NCI-H1092 (cell line): ENCODE measurements around the gene SH3BGRL3.
"Not testable (repeated sequence)": the region's sequence is repeated elsewhere in the genome, so short reads cannot be mapped to it uniquely, and the experiment has no call there.

Source experiments
- DNase-seq: peaks from one replicate; lab custom pipeline; 2025; lab: John Stamatoyannopoulos, UW

The SH3BGRL3 gene

DNA sequence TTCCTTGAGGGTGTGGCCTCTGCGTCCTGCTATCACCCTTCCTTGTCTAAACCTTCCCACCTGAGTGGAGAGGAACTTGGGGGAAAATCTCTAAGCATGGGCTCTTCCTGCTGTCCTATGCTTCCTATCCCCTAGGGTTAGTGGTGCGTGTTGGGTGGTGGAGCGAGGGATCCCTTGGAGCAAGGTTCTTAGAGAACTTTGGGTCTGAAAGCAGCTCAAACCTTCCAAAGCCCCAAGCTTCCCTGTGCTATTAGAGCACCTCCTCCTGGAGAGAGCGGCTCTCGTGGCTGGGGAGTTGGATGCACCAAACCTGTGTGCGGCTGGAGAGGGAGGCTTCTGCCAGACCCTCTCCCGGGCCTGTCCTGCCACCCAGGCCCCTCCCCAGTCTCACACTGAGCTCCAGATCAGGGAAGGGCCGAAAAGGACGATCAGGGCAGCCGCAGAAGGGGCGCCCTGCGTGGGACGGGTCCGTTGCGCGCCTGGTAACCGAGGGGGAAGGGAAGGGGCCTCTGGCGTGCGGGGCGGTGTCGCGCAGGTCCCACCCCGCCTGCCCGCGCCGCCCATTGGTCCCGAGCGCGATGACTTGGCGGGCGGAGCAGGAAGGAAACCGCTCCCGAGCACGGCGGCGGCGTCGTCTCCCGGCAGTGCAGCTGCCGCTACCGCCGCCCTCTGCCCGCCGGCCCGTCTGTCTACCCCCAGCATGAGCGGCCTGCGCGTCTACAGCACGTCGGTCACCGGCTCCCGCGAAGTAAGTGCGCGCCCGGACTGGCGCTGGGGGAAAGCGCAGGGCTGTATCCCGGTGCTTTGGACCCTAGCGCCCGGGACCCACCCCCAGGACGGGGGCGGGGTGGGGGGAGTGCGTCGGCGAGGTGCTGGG is at the start of gene SH3BGRL3:
Gene SH3BGRL3, plus strand, starts transcription at position 631 of the 877 bp plus-strand sequence. Its CDS starts 70 bp downstream, at position 701.
- peak; percentile 69 for DNase-seq

DNA sequence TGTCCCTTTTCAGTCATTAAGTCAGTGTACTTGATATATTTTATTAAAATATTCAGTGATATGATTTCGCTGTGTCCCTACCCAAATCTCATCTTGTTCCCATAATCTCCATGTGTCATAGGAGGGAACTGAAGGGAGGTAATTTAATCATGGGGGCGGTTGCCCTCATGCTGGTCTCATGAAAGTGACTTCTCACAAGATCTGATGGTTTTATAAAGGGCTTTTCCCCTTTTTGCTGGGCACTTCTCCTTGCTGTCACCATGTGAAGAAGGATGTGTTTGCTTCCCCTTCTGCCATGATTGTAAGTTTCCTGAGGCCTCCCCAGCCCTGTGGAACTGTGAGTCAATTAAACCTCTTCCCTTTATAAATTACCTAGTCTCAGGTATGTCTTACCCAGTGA is 49.2 kb upstream of the SH3BGRL3 start:
- not testable (repeated sequence) for DNase-seq

DNA sequence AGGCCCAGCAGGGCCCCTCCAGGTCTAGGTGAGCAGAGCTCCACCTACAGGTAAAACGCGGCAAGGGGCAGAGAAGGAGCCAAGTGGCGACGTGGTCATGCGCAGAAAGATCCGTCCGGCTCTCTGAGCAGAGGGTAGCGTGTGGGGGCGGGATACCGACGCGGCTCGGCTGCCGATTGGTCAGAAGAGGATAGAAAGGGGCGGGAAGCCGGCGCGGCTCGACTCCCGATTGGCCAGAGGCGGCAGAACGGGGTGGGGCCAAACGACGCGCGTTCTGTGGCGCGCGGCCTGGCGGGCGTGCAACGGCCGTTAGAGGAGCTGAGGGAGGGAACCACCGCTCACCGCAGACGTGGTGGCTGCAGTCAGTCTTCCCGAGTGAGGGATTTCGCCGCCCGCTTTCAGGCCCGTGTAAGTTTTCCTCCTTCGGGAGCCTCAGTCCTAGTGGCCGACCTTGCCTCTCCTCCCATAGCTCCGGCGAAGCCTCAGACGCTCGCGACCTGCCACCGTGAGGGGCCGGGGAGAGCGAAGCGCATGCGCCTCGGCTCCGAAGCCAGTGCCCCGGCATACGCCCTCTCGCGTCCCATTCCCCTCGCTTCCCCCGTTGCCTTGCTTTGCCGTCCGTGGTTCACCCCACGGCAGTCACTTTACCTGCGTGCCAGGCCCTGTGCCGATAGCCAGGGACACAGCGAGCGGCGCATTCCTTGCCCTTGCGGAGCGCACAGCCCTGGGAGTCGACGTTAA is 45.8 kb upstream of the SH3BGRL3 start, which contains the start of gene CEP85:
Gene CEP85, plus strand, starts transcription at position 298 of the 741 bp plus-strand sequence. CDS start 5,584 bp downstream, outside the sequence.
- DNase-seq, result peak; percentile 99

DNA sequence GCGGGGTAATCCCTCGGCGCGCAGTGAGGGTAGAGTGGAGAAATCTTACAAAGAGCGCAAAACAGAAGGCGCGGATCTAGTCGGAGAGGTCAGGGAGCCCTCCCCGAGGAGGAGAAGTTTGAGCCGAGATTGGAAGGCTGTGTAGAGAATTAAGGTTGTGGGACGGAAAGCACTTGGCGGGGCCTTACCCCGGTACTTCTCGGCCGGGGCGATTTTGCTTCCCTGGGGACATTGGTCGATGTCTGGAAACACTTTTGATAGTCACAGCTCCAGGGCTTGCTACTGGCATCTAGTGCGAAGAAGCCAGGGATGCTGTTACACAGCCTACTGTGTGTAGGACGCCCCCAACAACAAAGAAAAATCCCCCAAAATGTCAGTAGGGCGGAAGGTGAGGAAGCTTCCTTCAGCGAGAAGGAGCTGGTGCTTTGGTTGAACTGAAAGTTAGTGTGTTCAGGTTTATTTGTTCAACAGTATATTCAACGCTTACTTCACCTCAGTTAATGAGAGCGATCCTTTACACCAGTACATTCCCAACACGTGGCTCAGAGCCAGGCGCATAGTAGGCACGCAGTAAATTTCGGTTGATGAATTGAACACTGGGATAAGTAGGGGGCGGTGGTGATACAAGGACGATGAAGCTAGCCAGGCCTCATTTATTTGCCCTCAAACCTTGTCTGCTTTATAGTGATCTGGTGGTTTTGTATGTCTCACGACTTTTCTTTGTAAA is 45.1 kb upstream of the SH3BGRL3 start:
- DNase-seq, result no peak

DNA sequence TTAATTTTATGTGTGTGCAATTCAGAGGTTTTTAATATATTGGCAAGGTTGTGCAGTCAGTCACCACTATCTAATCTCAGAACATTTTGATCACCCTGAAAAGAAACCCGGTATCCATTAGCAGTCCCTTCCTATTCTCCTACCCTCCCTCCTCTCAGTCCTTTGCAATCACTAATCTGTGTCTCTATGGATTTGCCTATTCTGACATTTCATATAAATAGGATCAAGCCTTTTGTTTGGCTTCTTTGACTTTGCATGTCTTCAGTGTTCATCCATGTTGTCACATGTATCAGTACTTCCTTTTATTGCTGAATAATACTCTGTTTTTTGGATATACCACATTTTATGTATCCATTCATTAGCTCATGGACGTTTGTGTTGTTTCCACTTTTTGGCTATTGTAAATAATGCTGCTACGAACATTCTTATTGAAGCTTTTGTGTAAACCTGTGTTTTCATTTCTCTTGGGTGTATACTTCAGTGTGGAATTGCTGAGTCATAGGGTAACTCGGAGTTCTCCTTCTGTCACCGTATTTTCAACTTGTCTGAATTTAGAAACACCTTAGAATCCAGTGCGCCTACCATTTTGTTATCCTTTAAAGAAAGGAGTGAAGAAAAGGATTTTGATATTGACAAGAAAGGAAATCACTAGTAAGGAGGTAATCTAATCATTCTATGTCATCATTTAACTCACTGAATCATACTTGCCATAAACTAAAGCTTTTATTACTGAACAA is 42.5 kb upstream of the SH3BGRL3 start:
- no peak for DNase-seq

DNA sequence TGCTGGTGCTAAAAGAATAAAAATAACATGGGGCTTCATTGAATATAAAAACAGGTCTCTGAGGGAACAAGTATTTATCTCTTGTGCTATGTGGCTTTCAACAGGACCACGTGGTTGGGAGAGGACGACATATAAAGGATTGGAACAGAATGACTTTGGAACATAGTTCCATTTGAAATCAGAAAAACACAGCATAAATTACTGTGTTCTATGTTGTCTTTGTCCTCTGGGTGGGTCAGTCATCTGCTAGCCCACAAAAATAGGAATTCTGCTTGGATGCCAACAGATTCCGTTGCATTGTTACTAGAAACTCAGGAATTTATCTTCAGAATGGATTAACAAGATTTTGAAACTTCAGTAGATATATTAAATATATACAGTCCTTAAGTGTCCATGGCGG is 40.0 kb upstream of the SH3BGRL3 start:
- no peak for DNase-seq

DNA sequence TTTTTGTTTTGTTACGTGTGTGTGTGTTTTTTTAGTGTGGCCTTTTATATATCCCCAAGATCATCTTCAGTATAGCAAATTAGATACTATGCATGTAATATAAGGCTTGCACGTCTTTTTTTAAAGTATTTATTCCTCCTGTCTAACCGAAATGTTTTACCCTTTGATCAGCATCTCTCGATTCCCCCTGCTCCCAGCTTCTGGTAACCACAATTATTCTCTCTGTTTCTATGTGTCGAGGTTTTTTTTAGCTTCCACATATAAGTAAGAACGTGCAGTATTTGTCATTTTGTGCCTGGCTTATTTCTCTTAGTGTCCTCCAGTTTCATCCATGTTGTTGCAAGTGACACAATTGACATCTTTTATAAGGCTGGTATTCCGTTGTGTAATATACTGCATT is 27.2 kb upstream of the SH3BGRL3 start:
- no peak for DNase-seq

DNA sequence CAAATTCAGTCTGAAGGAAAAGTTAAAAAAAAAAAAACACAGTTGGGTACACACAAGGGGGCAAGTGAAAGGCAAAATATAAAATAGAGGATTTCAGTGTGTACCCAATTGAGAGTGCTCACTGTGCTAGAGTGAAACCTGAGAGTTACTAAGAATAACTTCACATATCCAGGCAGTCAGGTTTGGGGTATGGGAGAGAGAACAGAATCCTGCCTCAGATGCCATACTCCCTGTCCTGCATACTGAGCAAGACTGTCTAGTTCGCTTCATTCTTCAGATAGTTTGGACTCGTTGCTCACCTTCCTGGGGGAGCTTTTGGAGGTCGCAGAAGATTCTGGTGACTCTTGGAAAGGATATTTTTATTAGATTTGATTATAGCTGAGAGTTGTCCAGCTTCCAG is 25.5 kb upstream of the SH3BGRL3 start:
- DNase-seq, result no peak

DNA sequence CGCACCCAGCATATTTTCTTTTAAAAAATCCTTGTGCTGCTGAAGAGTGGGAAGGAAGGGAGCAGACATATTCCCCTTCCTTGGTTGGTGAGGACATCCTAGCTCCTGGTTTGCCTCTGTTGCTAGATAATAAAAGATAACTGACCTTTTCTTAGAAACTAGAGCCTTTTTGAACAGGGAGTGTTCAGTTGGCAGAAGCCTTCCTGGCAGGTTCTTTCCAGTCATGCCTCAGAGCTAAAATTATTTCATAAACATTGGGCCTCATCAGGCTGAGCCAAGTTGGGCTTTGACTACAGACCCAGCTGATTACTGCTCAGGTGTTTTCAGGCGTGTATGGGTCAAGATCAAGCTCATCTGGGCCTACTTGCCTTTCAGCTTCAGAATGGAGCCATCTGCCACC is 22.7 kb upstream of the SH3BGRL3 start:
- DNase-seq, result no peak

DNA sequence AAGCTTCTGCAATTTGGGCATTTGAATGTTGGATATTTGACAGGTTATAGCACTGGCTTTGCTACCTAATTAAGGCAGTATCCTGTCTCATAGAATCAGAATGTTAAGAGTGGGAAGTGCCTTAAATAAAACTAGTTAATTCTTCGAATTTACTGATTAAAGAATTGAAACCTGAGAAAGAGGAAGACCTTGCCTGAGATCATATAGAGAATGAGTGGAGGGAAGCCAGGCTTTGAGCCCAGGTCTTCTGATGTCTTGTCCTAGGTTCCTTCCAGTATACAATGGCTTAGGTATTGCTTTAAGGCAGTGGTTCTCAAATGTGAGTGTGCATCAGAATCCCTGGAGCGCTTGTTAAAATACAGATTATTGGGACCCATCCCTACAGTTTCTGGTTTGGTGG is 20.9 kb upstream of the SH3BGRL3 start:
- no peak for DNase-seq

DNA sequence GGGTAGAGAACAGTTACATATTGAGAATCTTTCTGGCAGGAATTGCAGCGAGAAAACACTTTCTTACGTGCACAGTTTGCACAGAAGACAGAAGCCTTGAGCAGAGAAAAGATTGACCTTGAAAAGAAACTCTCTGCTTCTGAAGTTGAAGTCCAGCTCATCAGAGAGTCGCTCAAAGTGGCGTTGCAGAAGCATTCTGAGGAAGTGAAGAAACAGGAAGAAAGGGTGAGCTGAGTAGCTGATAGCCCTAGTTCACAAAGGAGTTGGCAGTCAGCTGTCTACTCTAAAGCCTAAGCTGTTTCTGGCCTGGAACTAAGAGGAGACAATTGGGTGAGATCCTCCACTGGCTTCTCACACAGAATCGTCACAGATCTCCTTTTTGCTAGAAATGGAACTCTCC is 20.3 kb upstream of the SH3BGRL3 start:
- DNase-seq, result no peak

DNA sequence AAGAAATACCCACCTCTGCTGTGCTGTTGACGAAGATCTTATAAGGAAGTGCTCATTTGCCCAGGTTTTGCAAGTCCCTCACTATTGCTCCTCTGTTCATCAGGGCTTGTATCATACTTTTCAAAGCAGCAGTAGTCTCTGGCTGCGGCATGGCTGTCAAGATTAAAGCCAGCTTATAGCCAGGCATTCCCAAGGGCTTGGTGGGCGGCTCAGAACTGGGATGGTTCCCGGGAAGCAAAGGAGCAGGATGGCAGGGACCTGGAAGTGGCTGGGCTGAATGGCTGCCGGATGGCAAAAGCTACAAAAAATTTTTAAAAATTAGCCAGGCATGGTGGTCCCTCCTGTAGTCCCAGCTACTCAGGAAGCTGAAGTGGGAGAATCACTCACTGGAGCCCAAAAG is 16.7 kb upstream of the SH3BGRL3 start:
- DNase-seq, result no peak

DNA sequence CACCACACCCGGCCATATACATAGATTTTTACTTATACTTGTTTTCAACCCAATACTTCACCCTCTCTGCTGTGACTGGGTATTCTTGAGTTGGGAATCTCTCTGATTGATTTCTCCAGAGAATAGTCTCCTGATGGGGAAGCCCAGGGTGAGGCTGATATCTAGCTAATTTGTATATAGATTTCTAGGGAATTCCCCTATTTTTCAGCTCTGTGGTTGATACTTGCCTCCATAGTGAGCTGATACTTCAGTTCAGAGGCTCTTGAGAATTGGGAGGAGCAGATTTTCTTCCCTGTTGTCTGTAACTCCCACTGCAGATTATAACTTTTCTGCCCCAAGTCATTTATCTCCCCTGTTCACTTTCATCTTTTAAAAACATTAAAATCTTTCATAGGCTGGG is 14.5 kb upstream of the SH3BGRL3 start:
- no peak for DNase-seq

DNA sequence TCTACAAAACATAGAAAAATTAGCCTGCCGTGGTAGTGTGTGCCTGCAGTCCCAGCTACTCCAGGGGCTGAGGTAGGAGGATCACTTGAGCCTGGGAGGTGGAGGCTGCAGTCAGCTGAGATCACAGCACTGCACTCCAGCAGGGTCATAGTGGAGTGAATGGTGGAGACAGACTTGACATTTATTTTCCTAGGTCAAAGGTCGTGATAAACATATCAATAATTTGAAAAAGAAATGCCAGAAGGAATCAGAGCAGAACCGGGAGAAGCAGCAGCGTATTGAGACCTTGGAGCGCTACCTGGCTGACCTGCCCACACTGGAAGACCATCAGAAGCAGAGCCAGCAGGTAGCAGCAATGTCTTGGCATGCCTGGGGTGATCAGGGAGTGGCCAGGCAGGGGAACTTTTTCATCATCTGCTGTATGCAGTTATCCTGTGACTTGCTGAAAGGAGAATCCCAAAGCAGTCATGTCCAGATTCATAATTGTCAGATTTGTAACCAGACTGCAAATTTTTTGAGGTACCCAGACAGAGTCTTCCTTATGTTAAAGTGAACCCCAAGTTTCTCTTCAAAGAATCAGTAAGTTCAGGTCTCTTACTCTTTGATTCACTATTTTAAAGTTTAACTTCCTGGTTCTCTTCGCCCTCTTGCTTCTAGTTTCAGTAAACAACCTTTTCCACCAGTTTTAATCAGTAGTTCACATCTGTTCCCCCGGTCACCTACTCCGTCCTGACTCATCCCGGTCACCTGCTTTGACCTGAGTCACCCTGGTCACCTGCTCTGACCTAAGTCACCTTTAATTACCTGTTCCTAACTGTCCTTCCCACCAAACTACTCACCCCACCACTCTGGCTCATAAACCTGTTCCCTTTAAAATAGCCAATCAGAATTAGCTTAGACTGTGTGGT is 11.3 kb upstream of the SH3BGRL3 start:
- no peak for DNase-seq

DNA sequence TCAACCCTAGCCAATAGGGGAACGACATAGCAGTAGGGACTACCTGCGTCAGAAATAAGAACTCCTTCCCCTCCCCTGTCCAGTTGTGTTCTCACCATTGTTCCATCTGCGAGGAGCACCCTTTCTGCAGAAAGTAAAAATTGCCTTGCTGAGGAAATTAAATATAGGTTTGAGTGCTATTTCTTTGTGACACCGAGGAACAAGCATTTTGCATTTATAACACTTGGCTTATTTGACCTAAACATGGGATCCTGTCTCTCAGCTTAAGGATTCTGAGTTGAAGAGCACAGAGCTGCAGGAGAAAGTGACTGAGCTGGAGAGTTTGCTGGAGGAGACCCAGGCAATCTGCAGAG is 10.7 kb upstream of the SH3BGRL3 start:
- DNase-seq, result no peak

DNA sequence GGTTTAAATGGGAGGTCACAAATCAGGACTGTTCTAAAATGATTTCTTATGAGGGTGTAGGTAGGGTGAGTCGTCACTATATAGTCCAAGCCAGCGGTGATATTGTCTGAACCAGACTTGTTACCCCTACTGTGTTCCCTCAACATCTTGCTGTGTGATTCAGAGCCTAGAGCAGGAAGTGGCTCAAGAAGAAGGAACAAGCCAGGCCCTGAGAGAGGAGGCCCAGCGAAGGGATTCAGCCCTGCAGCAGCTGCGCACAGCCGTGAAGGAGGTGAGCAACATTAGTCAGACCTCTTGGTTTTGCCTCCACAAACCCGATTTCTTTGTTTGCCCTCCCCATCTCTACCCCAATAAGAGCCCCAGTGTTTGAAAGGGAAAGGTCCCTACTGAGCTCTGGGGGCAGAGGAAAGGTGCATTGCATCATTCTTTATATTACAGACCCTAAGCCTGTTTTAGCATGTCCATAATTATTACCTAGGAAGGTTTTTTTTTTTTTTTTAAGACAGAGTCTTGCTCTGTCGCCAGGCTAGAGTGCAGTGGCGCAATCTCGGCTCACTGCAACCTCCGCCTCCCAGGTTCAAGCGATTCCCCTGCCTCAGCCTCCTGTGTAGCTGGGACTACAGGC is 5.0 kb upstream of the SH3BGRL3 start:
- DNase-seq, result no peak

DNA sequence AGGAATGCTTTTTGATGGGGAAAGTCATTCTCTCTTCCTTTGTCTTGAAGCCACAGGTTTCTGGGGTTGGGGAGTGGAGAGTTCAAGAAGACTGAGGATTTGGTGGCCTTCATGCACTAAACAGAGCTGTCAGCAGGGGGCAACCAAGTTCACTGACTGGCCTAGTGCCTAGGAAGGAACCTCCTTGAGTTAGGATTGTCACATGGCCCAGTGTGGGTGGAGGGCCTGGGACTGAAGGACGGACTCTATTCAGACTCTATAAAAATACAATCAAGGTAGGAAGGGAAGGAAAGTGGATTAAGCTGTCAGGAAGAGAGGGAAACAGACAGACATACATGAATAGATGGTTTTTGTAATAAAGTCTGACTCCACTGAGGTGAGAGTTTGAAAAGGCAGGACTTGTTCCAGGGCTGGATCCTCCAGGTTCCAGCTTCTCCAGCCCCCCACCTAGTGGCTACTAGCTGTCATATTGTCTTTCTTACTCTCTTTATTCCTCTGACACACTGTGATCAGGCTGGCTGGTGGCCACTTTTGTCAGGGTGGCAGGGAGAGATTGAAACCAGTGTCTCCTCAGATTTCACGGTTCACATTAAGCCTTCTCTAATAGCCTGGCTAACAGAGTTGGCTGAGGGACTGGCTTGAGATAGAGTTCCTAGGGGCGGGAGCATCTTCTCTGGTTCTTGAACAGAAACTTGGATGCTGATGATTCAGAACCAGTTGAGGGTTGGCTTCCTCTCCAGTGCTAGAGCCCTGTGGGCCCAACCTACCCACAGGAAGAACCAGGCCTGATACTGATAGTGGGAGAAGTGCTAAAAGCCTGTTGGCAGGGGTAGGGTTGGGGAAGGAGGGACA is 4.1 kb upstream of the SH3BGRL3 start:
- peak; percentile 32 for DNase-seq

DNA sequence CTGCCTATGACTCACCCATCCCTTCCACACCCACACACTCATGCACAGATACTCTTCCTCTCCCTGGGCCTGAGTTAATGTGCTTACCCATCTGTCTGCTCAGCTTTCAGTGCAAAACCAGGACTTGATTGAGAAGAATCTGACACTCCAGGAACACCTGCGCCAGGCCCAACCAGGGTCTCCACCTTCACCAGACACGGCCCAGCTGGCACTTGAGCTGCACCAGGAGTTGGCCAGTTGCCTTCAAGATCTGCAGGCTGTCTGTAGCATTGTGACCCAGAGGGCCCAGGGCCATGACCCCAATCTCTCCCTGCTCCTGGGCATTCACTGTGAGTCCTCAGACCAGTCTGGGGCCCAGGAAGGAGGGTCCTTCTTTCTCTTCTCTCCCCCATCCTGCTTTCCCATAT is 3.5 kb upstream of the SH3BGRL3 start:
- DNase-seq, result no peak

DNA sequence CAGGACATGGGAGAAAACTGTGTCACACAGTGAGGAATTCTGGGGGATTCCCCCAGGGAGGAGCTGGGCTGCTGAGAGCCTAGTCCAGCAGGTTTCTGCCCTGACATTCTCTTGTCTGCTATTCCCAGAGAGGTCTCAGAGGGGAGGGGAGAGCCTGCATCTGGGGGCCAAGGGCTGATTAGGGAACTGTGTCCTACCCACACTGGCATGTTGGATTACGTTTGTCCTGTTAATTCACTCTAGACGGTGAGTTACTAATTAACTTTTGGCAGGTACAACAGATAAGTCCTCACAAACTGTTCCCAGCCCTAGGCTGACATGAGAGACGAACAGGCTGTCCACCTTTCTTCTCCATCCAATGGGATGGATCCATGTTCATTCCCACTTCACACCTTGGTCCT is 2.6 kb upstream of the SH3BGRL3 start:
- DNase-seq, result no peak
